HL-60 (cell line): Measurements from ENCODE around the gene SLC4A4.

ENCODE experiments used
- CTCF ChIP-seq: IDR thresholded peaks from one replicate; pipeline ENCODE4 v1.5.1; 2011; ENCODE audit warnings: low read length, control low read depth, inconsistent platforms; ENCODE audit not compliant: insufficient read depth
- POLR2AphosphoS5 ChIP-seq: IDR thresholded peaks from 2 replicates; pipeline ENCODE4 v1.6.1; 2012; ENCODE audit warnings: low read depth

GRCh38 chr4:71300964-71301363 is 37.9 kb upstream of the SLC4A4 start:
- no peak for TF ChIP-seq POLR2AphosphoS5
- no peak for TF ChIP-seq CTCF
